IMR-90 (cell line): Measurements from ENCODE around the gene MLYCD.

ENCODE experiments used
- BHLHE40 ChIP-seq: fragments of 150-350 bp; IDR thresholded peaks from 2 replicates; pipeline ENCODE4 v1.6.1; 2016; ENCODE audit warnings: mild to moderate bottlenecking, low read depth, low read length
- CEBPB ChIP-seq: IDR thresholded peaks from 2 replicates; pipeline ENCODE4 v1.6.1; 2012; ENCODE audit warnings: low read depth, low read length, improper control_type of control experiment
- CTCF ChIP-seq: conservative IDR thresholded peaks from 2 replicates; pipeline ENCODE4 v1.5.1; 2012; ENCODE audit warnings: mild to moderate bottlenecking, low read depth, low read length, improper control_type of control experiment
- FOS ChIP-seq: fragments of 150-350 bp; IDR thresholded peaks from 2 replicates; pipeline ENCODE4 v1.6.1; 2016; ENCODE audit warnings: low read depth, low read length
- MAFK ChIP-seq: IDR thresholded peaks from 2 replicates; pipeline ENCODE4 v1.6.1; 2012; ENCODE audit warnings: low read depth, low read length, improper control_type of control experiment
- RAD21 ChIP-seq: IDR thresholded peaks from 2 replicates; pipeline ENCODE4 v1.6.1; 2012; ENCODE audit warnings: low read length, improper control_type of control experiment
- SMC3 ChIP-seq: fragments of 150-350 bp; IDR thresholded peaks from 2 replicates; pipeline ENCODE4 v1.6.1; 2016; ENCODE audit warnings: low read depth, mild to moderate bottlenecking, antibody characterized with exemption, low read length, moderate library complexity
- TF ChIP-seq, protein P1 (sequence below): fragments of 150-350 bp; IDR thresholded peaks from 2 replicates; pipeline ENCODE4 v1.6.1; 2016; ENCODE audit warnings: low read depth, mild to moderate bottlenecking, low read length, moderate library complexity, borderline replicate concordance
- TF ChIP-seq, protein P2 (sequence below): fragments of 150-350 bp; IDR thresholded peaks from 2 replicates; pipeline ENCODE4 v1.6.1; 2017; ENCODE audit warnings: mild to moderate bottlenecking, antibody characterized with exemption, low read length, low read depth

- no peak for TF ChIP-seq CTCF
- TF ChIP-seq CEBPB, result no peak
- TF ChIP-seq, protein P1, sequence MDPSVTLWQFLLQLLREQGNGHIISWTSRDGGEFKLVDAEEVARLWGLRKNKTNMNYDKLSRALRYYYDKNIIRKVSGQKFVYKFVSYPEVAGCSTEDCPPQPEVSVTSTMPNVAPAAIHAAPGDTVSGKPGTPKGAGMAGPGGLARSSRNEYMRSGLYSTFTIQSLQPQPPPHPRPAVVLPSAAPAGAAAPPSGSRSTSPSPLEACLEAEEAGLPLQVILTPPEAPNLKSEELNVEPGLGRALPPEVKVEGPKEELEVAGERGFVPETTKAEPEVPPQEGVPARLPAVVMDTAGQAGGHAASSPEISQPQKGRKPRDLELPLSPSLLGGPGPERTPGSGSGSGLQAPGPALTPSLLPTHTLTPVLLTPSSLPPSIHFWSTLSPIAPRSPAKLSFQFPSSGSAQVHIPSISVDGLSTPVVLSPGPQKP, result no peak
- TF ChIP-seq MAFK, result no peak
- TF ChIP-seq, protein P2, sequence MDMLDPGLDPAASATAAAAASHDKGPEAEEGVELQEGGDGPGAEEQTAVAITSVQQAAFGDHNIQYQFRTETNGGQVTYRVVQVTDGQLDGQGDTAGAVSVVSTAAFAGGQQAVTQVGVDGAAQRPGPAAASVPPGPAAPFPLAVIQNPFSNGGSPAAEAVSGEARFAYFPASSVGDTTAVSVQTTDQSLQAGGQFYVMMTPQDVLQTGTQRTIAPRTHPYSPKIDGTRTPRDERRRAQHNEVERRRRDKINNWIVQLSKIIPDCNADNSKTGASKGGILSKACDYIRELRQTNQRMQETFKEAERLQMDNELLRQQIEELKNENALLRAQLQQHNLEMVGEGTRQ, result no peak
- no peak for TF ChIP-seq FOS
- no peak for TF ChIP-seq RAD21
- no peak for TF ChIP-seq SMC3
- no peak for TF ChIP-seq BHLHE40
These were observed 69.5 kb downstream of the MLYCD start for GRCh38 chr16:83968306-83968851.
